ENCODE results near the gene KCNQ4. TPM values are rescaled to one million over a fixed set of nuclear protein-coding genes. Genes with fewer than 3 reads are reported as not detected.
A peak's percentile ranks its signal among the peaks of the same experiment; 100 is the strongest.

Gene KCNQ4
- total and polyA plus RNA-seq, 12 donors, result 1.0 to 3.4 (median 2.1) TPM

DNA sequence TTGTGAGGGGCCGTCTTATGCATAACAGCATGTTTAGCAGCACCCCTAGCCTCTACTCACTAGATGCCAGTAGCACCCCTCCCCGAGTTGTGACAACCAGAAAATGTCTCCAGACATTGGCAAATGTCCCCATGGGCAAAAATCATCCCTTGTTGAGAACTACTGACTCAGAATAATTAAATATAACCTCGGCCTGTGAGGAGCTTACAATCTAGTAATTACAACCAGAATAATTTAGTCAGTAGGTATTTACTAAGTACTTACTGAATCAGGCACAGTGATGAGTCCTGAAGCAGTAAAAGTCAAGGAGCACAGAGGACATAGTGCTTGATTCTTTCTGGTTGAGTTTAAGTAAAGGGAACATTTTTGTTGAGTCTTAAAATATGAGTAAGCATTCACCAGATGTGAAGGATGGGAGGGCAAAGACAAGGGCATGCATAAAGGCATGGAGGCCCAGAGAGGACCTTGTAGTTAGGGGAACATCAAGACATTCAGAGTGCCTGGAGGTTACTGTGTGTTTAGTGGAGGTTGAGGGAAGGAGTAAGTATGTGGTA is 44.1 kb upstream of the KCNQ4 start:
- WGBS, 2 donors, result 75 to 76% methylated on average over 3 of the region's 3 CpGs
- no peak for DNase-seq
- Histone ChIP-seq H3K27me3 (no peaks in the 10 kb centered on the region), H3K36me3 (peaks cover 0 to 62% (median 15%) of the 10 kb centered on the region in 9 donors), H3K4me1 (peaks cover 14 to 93% (median 65%) of the 10 kb centered on the region in 9 donors), H3K9me3 (peaks cover 0 to 10% (median 0%) of the 10 kb centered on the region in 11 donors), H3K27ac (peak overlapping the region in 5 of 10 donors; percentile 2 to 58 (median 27)), H3K4me3 (no peak overlapping the region)
- intact Hi-C loops (cut with DNase I), result loop anchor here in 1 of 10 donors (5.0 kb wide), 1 partner anchor 47 kb away; the partner anchor contains the start of gene NFYC
- TF ChIP-seq, protein P1, sequence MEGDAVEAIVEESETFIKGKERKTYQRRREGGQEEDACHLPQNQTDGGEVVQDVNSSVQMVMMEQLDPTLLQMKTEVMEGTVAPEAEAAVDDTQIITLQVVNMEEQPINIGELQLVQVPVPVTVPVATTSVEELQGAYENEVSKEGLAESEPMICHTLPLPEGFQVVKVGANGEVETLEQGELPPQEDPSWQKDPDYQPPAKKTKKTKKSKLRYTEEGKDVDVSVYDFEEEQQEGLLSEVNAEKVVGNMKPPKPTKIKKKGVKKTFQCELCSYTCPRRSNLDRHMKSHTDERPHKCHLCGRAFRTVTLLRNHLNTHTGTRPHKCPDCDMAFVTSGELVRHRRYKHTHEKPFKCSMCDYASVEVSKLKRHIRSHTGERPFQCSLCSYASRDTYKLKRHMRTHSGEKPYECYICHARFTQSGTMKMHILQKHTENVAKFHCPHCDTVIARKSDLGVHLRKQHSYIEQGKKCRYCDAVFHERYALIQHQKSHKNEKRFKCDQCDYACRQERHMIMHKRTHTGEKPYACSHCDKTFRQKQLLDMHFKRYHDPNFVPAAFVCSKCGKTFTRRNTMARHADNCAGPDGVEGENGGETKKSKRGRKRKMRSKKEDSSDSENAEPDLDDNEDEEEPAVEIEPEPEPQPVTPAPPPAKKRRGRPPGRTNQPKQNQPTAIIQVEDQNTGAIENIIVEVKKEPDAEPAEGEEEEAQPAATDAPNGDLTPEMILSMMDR (IDR thresholded peaks at IDR 0.05), result no peak
- ATAC-seq, result no peak

DNA sequence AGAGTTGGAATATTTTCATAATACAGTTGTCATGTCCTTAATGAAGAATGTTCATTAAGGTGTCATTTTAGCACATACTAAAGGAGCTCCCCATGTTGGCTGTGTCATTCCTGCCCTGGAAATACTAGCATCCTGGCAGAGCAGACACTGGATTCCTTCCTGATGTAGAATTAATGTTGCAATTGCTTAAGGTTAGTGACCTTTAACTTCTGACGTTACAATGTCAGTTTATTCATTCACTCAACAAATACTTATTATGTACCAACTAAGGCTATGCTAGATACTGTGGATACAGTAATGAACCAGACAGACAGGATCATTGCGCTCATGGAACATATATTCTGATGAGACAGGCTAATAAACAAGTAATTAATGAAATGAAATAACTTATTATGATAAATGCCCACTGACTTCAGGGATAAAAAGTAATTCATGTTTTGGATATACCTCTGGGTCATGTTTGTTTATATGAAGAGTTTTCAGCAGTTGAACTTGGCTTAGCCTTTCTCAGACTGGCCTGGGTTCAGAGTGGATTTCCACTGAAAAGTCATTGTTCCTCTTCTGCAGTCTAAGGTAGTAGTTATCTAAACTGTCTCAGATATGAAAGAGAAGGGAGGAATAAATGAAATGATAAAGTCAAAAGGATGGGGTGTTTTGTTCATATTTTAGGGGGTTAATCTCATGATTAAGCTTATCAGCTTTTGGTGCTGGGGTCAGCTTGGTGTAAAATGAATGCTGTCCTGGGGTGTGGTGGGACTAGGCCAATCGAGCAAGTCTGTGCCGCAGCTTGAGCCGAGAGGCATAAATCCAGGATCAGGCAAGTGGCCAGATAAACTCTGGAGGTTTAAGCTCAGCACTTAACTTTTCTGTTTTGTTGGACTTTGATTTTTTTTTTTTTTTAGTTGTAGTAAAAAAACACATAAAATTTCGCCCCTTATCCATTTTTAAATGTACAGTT is 43.3 kb upstream of the KCNQ4 start:
- peaks cover 0 to 8% (median 0%) of the 10 kb centered on the region in 11 donors for H3K9me3 ChIP-seq
- H3K27ac ChIP-seq, result peak overlapping the region in 7 of 10 donors; percentile 2 to 58 (median 27)
- intact Hi-C loops (cut with DNase I), result loop anchor here in 1 of 10 donors (5.0 kb wide), 1 partner anchor 48 kb away; the partner anchor contains the start of gene NFYC
- TF ChIP-seq, protein P1 (IDR thresholded peaks at IDR 0.05), result no peak
- H3K27me3 ChIP-seq, result no peaks in the 10 kb centered on the region
- no peak overlapping the region for H3K4me3 ChIP-seq
- H3K36me3 ChIP-seq, result peaks cover 0 to 67% (median 15%) of the 10 kb centered on the region in 9 donors
- WGBS, 2 donors, result 39 to 46% methylated on average over 6 of the region's 6 CpGs
- H3K4me1 ChIP-seq, result peaks cover 14 to 93% (median 62%) of the 10 kb centered on the region in 9 donors
- DNase-seq (no peak), ATAC-seq (no peak)

DNA sequence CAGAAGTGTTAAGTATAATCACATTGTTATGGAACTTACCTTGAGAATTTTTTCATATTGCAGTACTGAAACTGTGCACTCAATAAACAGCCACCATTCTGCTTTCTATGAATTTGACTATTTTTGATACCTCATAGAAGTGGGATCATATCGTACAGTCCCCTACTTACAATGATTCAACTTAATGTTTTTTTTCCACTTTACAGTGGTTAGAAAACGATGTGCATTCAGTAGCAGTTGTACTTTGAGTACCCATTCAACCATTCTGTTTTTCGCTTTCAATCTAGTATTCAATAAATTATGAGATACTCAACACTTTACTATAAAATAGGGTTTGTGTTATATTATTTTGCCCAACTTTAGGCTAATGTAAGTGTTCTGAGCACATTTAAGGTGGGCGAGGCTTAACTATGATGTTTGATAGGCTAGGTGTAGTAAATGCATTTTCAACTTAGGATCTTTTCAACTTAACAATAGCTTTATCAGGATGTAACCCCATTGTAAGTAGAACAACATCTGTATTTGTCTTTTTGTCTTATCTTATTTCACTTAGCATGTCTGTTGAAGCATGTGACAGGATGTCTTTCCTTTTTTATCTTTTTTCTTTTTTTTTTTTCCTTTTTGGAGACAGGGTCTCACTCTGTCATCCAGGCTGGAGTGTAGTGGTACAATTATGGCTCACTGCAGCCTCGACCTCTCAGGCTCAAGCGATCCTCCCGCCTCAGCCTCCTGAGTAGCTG is 42.4 kb upstream of the KCNQ4 start:
- Histone ChIP-seq H3K4me1 (peaks cover 10 to 93% (median 57%) of the 10 kb centered on the region in 9 donors), H3K27ac (peak overlapping the region in 6 of 10 donors; percentile 24 to 50 (median 40)), H3K9me3 (no peaks in the 10 kb centered on the region), H3K4me3 (no peak overlapping the region), H3K27me3 (no peaks in the 10 kb centered on the region), H3K36me3 (peaks cover 0 to 75% (median 15%) of the 10 kb centered on the region in 9 donors)
- intact Hi-C loops (cut with DNase I), result loop anchor here in 1 of 10 donors (5.0 kb wide), 1 partner anchor 49 kb away; the partner anchor contains the start of gene NFYC
- TF ChIP-seq, protein P1 (IDR thresholded peaks at IDR 0.05), result no peak
- ATAC-seq (peak in 1 of 8 donors; percentile 23), DNase-seq (no peak)
- WGBS, 2 donors, result 79 to 81% methylated on average over 7 of the region's 7 CpGs
